Body of pancreas (tissue), 4 donors: Measurements from ENCODE around the gene RPS27L.

Source experiments
- POLR2A ChIP-seq, 3 donors: fragments of 450-650 bp; IDR thresholded peaks; one replicate each; pipeline ENCODE4 v1.6.1; 2016; ENCODE audit warnings: antibody characterized with exemption in 3 of 3, mild to moderate bottlenecking in 2 of 3
- TF ChIP-seq, protein P1 (sequence below), 7 experiments: fragments of 450-650 bp in 4 of 7; fragments of 200-600 bp in 3 of 7; sonication (generic) in 3 of 7; IDR thresholded peaks; one replicate each; pipeline ENCODE4 v1.5.1; 2016 to 2019; ENCODE audit warnings: antibody characterized with exemption in 7 of 7

GRCh38 chr15:63151665-63152064 lies 5.6 kb downstream of the RPS27L start:
- no peak for TF ChIP-seq POLR2A (IDR thresholded peaks at IDR 0.05)
- TF ChIP-seq, protein P1, sequence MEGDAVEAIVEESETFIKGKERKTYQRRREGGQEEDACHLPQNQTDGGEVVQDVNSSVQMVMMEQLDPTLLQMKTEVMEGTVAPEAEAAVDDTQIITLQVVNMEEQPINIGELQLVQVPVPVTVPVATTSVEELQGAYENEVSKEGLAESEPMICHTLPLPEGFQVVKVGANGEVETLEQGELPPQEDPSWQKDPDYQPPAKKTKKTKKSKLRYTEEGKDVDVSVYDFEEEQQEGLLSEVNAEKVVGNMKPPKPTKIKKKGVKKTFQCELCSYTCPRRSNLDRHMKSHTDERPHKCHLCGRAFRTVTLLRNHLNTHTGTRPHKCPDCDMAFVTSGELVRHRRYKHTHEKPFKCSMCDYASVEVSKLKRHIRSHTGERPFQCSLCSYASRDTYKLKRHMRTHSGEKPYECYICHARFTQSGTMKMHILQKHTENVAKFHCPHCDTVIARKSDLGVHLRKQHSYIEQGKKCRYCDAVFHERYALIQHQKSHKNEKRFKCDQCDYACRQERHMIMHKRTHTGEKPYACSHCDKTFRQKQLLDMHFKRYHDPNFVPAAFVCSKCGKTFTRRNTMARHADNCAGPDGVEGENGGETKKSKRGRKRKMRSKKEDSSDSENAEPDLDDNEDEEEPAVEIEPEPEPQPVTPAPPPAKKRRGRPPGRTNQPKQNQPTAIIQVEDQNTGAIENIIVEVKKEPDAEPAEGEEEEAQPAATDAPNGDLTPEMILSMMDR (IDR thresholded peaks at IDR 0.05), result no peak
